ENCODE measurements around the gene TIMM29. TPM values are rescaled to one million over a fixed set of nuclear protein-coding genes. Genes with fewer than 3 reads are reported as not detected.

TIMM29 gene
- total and polyA plus RNA-seq, 2 donors (not counting 1 experiment from before 2014, with no cell fraction given), result 8.4 to 24.2 TPM

DNA sequence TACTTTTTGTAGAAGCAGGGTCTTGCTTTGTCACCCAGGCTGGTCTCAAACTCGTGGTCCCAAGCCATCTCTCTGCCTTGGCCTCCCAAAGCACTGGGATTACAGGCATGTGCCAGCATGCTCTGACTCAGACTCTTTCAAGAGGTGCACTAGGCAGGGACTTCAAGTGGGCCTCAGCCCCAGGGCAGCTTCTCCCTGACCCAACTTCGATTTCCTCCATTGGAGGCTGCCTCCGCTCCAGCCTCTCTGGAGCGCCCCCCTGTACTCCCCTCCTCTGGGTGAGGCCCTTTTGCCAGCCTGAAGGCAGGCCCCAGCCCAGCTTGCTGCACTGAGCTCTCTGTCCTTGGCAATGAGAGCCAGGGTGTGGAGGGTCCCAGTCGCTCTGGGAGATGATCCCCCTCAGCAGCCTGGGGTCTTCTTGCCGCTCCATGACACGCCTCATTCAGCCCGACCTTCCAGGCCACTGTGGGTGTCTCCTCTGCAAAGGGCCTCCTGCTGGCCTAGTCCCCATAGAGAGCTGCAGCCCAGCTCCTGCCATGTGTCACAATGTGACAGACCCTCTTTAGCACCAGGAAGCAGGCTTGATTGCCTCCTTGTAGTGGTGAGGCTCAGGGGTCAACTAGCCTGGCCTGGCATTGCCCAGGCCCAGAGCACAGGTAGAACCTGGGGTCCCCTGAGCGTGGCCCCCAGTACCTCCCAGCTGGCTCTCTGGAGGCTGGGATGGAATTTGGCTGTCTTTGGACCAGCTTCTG is 40.8 kb upstream of the TIMM29 start:
- WGBS (ENCODE audit: insufficient coverage), result 92% methylated on average over 9 of the region's 9 CpGs
- ChIA-PET POLR2A (interaction anchor here (0.6 kb wide), 1 partner anchor 1790 kb away, joined by 3 read pairs; no protein-coding TSS in a partner anchor), CTCF (interaction anchor here (1.2 to 1.7 kb wide), 2 partner anchors 11 to 49 kb away, joined by 4 to 5 read pairs; no protein-coding TSS in a partner anchor)
- no peaks in the 10 kb centered on the region for H3K9me3 ChIP-seq (ENCODE audit: control extremely low read depth in 1 of 3, control insufficient read depth in 2 of 3, insufficient read depth in 1 of 3, low read length in 2 of 3)
- ATAC-seq (ENCODE audit: low read depth) (no peak), DNase-seq (no peak)
- no peak overlapping the region for H3K27ac ChIP-seq (ENCODE audit: low read length in 2 of 2)
- no peak overlapping the region for H3K4me2 ChIP-seq (replicated peaks; ENCODE audit: low read depth, low read length, poor library complexity, severe bottlenecking)
- intact Hi-C loops (cut with micrococcal nuclease), result no loop called here
- H3K9me3 Mint-ChIP-seq (ENCODE audit: insufficient read depth), result no peaks in the 10 kb centered on the region
- no peak overlapping the region for H2AFZ ChIP-seq (ENCODE audit: insufficient read depth, low read depth, low read length, poor library complexity, severe bottlenecking)
- no peak overlapping the region for H3K27ac Mint-ChIP-seq
- TF ChIP-seq, protein P1, sequence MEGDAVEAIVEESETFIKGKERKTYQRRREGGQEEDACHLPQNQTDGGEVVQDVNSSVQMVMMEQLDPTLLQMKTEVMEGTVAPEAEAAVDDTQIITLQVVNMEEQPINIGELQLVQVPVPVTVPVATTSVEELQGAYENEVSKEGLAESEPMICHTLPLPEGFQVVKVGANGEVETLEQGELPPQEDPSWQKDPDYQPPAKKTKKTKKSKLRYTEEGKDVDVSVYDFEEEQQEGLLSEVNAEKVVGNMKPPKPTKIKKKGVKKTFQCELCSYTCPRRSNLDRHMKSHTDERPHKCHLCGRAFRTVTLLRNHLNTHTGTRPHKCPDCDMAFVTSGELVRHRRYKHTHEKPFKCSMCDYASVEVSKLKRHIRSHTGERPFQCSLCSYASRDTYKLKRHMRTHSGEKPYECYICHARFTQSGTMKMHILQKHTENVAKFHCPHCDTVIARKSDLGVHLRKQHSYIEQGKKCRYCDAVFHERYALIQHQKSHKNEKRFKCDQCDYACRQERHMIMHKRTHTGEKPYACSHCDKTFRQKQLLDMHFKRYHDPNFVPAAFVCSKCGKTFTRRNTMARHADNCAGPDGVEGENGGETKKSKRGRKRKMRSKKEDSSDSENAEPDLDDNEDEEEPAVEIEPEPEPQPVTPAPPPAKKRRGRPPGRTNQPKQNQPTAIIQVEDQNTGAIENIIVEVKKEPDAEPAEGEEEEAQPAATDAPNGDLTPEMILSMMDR (IDR thresholded peaks at IDR 0.05), result no peak
- no peak for TF ChIP-seq EZH2 (IDR thresholded peaks at IDR 0.05; ENCODE audit: borderline replicate concordance, insufficient read depth, low read depth, low read length, poor library complexity, severe bottlenecking)
- H3K4me3 ChIP-seq (ENCODE audit: control extremely low read depth in 1 of 5, extremely low read depth in 1 of 5, insufficient read depth in 1 of 5, low read depth in 2 of 5, low read length in 4 of 5), result no peak overlapping the region
- H3K4me3 Mint-ChIP-seq, result no peak overlapping the region
- H3K27me3 ChIP-seq (replicated peaks in 1 of 4; ENCODE audit: control extremely low read depth in 1 of 4, control insufficient read depth in 3 of 4, insufficient read depth in 4 of 4, low read length in 3 of 4), result no peaks in the 10 kb centered on the region
- no peak overlapping the region for H3K9ac ChIP-seq (ENCODE audit: low read length)
- no peaks in the 10 kb centered on the region for H3K36me3 ChIP-seq (replicated peaks in 1 of 2; ENCODE audit: control extremely low read depth in 1 of 2, control insufficient read depth in 1 of 2, extremely low read depth in 1 of 2, insufficient read depth in 2 of 2, low read length in 1 of 2)
- peaks cover 85% of the 10 kb centered on the region for H3K79me2 ChIP-seq (ENCODE audit: control insufficient read depth, insufficient read depth, low read length)
- no peaks in the 10 kb centered on the region for H3K27me3 Mint-ChIP-seq
- H3K4me1 Mint-ChIP-seq, result peaks cover 8% of the 10 kb centered on the region
- peaks cover 0 to 7% of the 10 kb centered on the region in 2 donors for H3K4me1 ChIP-seq (ENCODE audit: control insufficient read depth in 2 of 2, insufficient read depth in 2 of 2, low read length in 2 of 2)
- peaks cover 70% of the 10 kb centered on the region for H4K20me1 ChIP-seq (ENCODE audit: control insufficient read depth, insufficient read depth, low read length, poor library complexity, severe bottlenecking)

- no peaks in the 10 kb centered on the region for H3K9me3 Mint-ChIP-seq (ENCODE audit: insufficient read depth)
- DNase-seq, result no peak
- Histone ChIP-seq H3K27me3 (replicated peaks in 1 of 4; ENCODE audit: control extremely low read depth in 1 of 4, control insufficient read depth in 3 of 4, insufficient read depth in 4 of 4, low read length in 3 of 4) (no peaks in the 10 kb centered on the region), H3K79me2 (ENCODE audit: control insufficient read depth, insufficient read depth, low read length) (peaks cover 82% of the 10 kb centered on the region), H3K36me3 (replicated peaks in 1 of 2; ENCODE audit: control extremely low read depth in 1 of 2, control insufficient read depth in 1 of 2, extremely low read depth in 1 of 2, insufficient read depth in 2 of 2, low read length in 1 of 2) (no peaks in the 10 kb centered on the region), H3K9ac (ENCODE audit: low read length) (no peak overlapping the region), H2AFZ (ENCODE audit: insufficient read depth, low read depth, low read length, poor library complexity, severe bottlenecking) (no peak overlapping the region), H3K4me2 (replicated peaks; ENCODE audit: low read depth, low read length, poor library complexity, severe bottlenecking) (no peak overlapping the region), H3K27ac (ENCODE audit: low read length in 2 of 2) (no peak overlapping the region), H3K4me3 (ENCODE audit: control extremely low read depth in 1 of 5, extremely low read depth in 1 of 5, insufficient read depth in 1 of 5, low read depth in 2 of 5, low read length in 4 of 5) (no peak overlapping the region), H3K4me1 (ENCODE audit: control insufficient read depth in 2 of 2, insufficient read depth in 2 of 2, low read length in 2 of 2) (peaks cover 0 to 7% of the 10 kb centered on the region in 2 donors), H4K20me1 (ENCODE audit: control insufficient read depth, insufficient read depth, low read length, poor library complexity, severe bottlenecking) (peaks cover 64% of the 10 kb centered on the region), H3K9me3 (ENCODE audit: control extremely low read depth in 1 of 3, control insufficient read depth in 2 of 3, insufficient read depth in 1 of 3, low read length in 2 of 3) (no peaks in the 10 kb centered on the region)
- H3K27ac Mint-ChIP-seq, result no peak overlapping the region
- H3K4me1 Mint-ChIP-seq, result peaks cover 8% of the 10 kb centered on the region
- intact Hi-C loops (cut with micrococcal nuclease), result no loop called here
- ATAC-seq (ENCODE audit: low read depth), result no peak
- no peaks in the 10 kb centered on the region for H3K27me3 Mint-ChIP-seq
- no peak overlapping the region for H3K4me3 Mint-ChIP-seq
- WGBS (ENCODE audit: insufficient coverage), result 71% methylated on average over 13 of the region's 13 CpGs
- CTCF ChIA-PET, result interaction anchor here (0.8 to 1.7 kb wide), 3 partner anchors 12 to 566 kb away, joined by 3 to 5 read pairs (median 4); no protein-coding TSS in a partner anchor
- TF ChIP-seq, protein P1 (IDR thresholded peaks at IDR 0.05), result no peak
- TF ChIP-seq EZH2 (IDR thresholded peaks at IDR 0.05; ENCODE audit: borderline replicate concordance, insufficient read depth, low read depth, low read length, poor library complexity, severe bottlenecking), result no peak
- POLR2A ChIA-PET, result no interaction called here
These were observed 40.2 kb upstream of the TIMM29 start for GRCh38 chr19:10888421-10888866.

Data from B cell (primary cell).